IMR-90 (cell line): ENCODE measurements around the gene PODXL. TPM values are rescaled to one million over a fixed set of nuclear protein-coding genes. Genes with fewer than 3 reads are reported as not detected.

Source experiments
- ATAC-seq: fragments of 200-7000 bp; cut with Tn5 transposase; 2 replicates; pipeline ENCODE4 v1.9.1; 2020; ENCODE audit warnings: low read depth, mild to moderate bottlenecking, moderate library complexity
- BruUV-seq: library from RNA; stranded (reverse); fragments of 400-500 nt; replicated peaks from 2 replicates; lab custom pipeline; 2021; lab: Mats Ljungman, UMichigan
- CTCF ChIA-PET: fragments of 300-600 bp; formaldehyde crosslinking; extraction: SDS; loops from one replicate; lab custom pipeline; 2021; ENCODE audit warnings: antibody characterized with exemption; lab: Yijun Ruan, JAX
- POLR2A ChIA-PET: fragments of 300-600 bp; sonication (Branson Sonifier 250); formaldehyde crosslinking; loops from one replicate; lab custom pipeline; 2022; ENCODE audit warnings: antibody characterized with exemption; ENCODE audit not compliant: unreplicated experiment; lab: Charles Lee
- DNase-seq: peaks from one replicate; pipeline ENCODE4 v3.0.0; 2013
- H2AFZ ChIP-seq: replicated peaks from 2 replicates; pipeline ENCODE3; 2013; ENCODE audit warnings: low read length, mild to moderate bottlenecking; ENCODE audit not compliant: poor library complexity
- H2AK5ac ChIP-seq: 2 replicates; pipeline ENCODE4 v1.6.1; 2013; ENCODE audit warnings: low read depth, low read length, inconsistent platforms
- H2AK9ac ChIP-seq: replicated peaks from 2 replicates; pipeline ENCODE3; 2013; ENCODE audit warnings: mild to moderate bottlenecking, low read depth, low read length, moderate library complexity; ENCODE audit not compliant: poor library complexity
- H2BK120ac ChIP-seq: 2 replicates; pipeline ENCODE4 v1.6.1; 2013; ENCODE audit warnings: low read depth, low read length, inconsistent platforms
- H2BK15ac ChIP-seq: 3 replicates; pipeline ENCODE4 v1.6.1; 2013; ENCODE audit warnings: low read depth, low read length, inconsistent platforms
- H2BK20ac ChIP-seq: 2 replicates; pipeline ENCODE4 v1.6.1; 2013; ENCODE audit warnings: low read depth, mild to moderate bottlenecking, inconsistent platforms, low read length, moderate library complexity
- H2BK5ac ChIP-seq: 2 replicates; pipeline ENCODE4 v1.6.1; 2013; ENCODE audit warnings: mild to moderate bottlenecking, low read depth, low read length, inconsistent platforms; ENCODE audit not compliant: poor library complexity, severe bottlenecking
- H3K14ac ChIP-seq: replicated peaks from 2 replicates; pipeline ENCODE4 v1.6.1; 2013; ENCODE audit warnings: low read depth, low read length, inconsistent platforms
- H3K18ac ChIP-seq: 2 replicates; pipeline ENCODE4 v1.6.1; 2013; ENCODE audit warnings: low read depth, low read length, control low read depth
- H3K23ac ChIP-seq: 2 replicates; pipeline ENCODE4 v1.6.1; 2013; ENCODE audit warnings: low read depth, low read length, inconsistent platforms
- H3K27ac ChIP-seq: 2 replicates; pipeline ENCODE4 v1.5.1; 2013; ENCODE audit warnings: mild to moderate bottlenecking, control low read depth, low read length; ENCODE audit not compliant: insufficient read depth
- H3K27me3 ChIP-seq: 2 replicates; pipeline ENCODE4 v1.6.1; 2013; ENCODE audit warnings: low read length; ENCODE audit not compliant: control insufficient read depth, insufficient read depth
- H3K36me3 ChIP-seq: 2 replicates; pipeline ENCODE4 v1.6.1; 2013; ENCODE audit warnings: low read length, mixed read lengths; ENCODE audit not compliant: control insufficient read depth, insufficient read depth
- H3K4ac ChIP-seq: 2 replicates; pipeline ENCODE4 v1.6.1; 2013; ENCODE audit warnings: low read depth, low read length, inconsistent platforms
- H3K4me1 ChIP-seq: 2 replicates; pipeline ENCODE4 v1.6.1; 2013; ENCODE audit warnings: low read length, mixed read lengths; ENCODE audit not compliant: control insufficient read depth, insufficient read depth
- H3K4me2 ChIP-seq: 2 replicates; pipeline ENCODE4 v1.6.1; 2013; ENCODE audit warnings: low read depth, mild to moderate bottlenecking, control low read depth, low read length, moderate library complexity
- H3K4me3 ChIP-seq: 2 replicates; pipeline ENCODE4 v1.5.1; 2013; ENCODE audit warnings: low read depth, mild to moderate bottlenecking, control low read depth, low read length, moderate library complexity; ENCODE audit not compliant: insufficient read depth
- H3K56ac ChIP-seq: 2 replicates; pipeline ENCODE4 v1.6.1; 2013; ENCODE audit warnings: low read length, inconsistent platforms; ENCODE audit not compliant: insufficient read depth; ENCODE audit errors: extremely low read depth
- H3K79me1 ChIP-seq, 2 experiments: 2 replicates each; pipeline ENCODE4 v1.6.1; 2013; ENCODE audit warnings: low read length in 2 of 2, inconsistent platforms in 1 of 2, low read depth in 1 of 2
- H3K9ac ChIP-seq: 2 replicates; pipeline ENCODE4 v1.6.1; 2013; ENCODE audit warnings: low read depth, low read length, control low read depth
- H3K9me1 ChIP-seq: 2 replicates; pipeline ENCODE4 v1.6.1; 2013; ENCODE audit warnings: low read length, inconsistent platforms; ENCODE audit not compliant: insufficient read depth
- H3K9me3 ChIP-seq: 2 replicates; pipeline ENCODE4 v1.6.1; 2013; ENCODE audit warnings: low read length; ENCODE audit not compliant: control insufficient read depth, insufficient read depth
- H4K20me1 ChIP-seq: 2 replicates; pipeline ENCODE4 v1.6.1; 2013; ENCODE audit warnings: low read length, inconsistent platforms; ENCODE audit not compliant: insufficient read depth
- H4K5ac ChIP-seq: 2 replicates; pipeline ENCODE4 v1.6.1; 2013; ENCODE audit warnings: mild to moderate bottlenecking, low read depth, low read length, control low read depth
- H4K8ac ChIP-seq, 2 experiments: 2 replicates each; pipeline ENCODE4 v1.6.1; 2013; ENCODE audit warnings: low read depth in 2 of 2, low read length in 2 of 2, control low read depth in 1 of 2, inconsistent platforms in 1 of 2
- H4K91ac ChIP-seq: 2 replicates; pipeline ENCODE4 v1.6.1; 2013; ENCODE audit warnings: low read depth, low read length, inconsistent platforms; ENCODE audit not compliant: insufficient read depth
- BHLHE40 ChIP-seq: fragments of 150-350 bp; IDR thresholded peaks from 2 replicates; pipeline ENCODE4 v1.6.1; 2016; ENCODE audit warnings: mild to moderate bottlenecking, low read depth, low read length
- CEBPB ChIP-seq: IDR thresholded peaks from 2 replicates; pipeline ENCODE4 v1.6.1; 2012; ENCODE audit warnings: low read depth, low read length, improper control_type of control experiment
- CHD1 ChIP-seq: IDR thresholded peaks from 2 replicates; pipeline ENCODE4 v1.6.1; 2012; ENCODE audit warnings: low read depth, low read length, improper control_type of control experiment
- CTCF ChIP-seq: conservative IDR thresholded peaks from 2 replicates; pipeline ENCODE4 v1.5.1; 2012; ENCODE audit warnings: mild to moderate bottlenecking, low read depth, low read length, improper control_type of control experiment
- ELK1 ChIP-seq: fragments of 150-350 bp; IDR thresholded peaks from 2 replicates; pipeline ENCODE4 v1.6.1; 2016; ENCODE audit warnings: low read depth, mild to moderate bottlenecking, low read length, moderate library complexity, borderline replicate concordance
- FOS ChIP-seq: fragments of 150-350 bp; IDR thresholded peaks from 2 replicates; pipeline ENCODE4 v1.6.1; 2016; ENCODE audit warnings: low read depth, low read length
- MAFK ChIP-seq: IDR thresholded peaks from 2 replicates; pipeline ENCODE4 v1.6.1; 2012; ENCODE audit warnings: low read depth, low read length, improper control_type of control experiment
- MAZ ChIP-seq: IDR thresholded peaks from 2 replicates; pipeline ENCODE4 v1.6.1; 2012; ENCODE audit warnings: low read depth, mild to moderate bottlenecking, low read length, improper control_type of control experiment, moderate library complexity, borderline replicate concordance
- MXI1 ChIP-seq: IDR thresholded peaks from 2 replicates; pipeline ENCODE4 v1.6.1; 2012; ENCODE audit warnings: low read depth, mild to moderate bottlenecking, low read length, moderate library complexity, borderline replicate concordance
- NFE2L2 ChIP-seq: fragments of 150-350 bp; IDR thresholded peaks from 2 replicates; pipeline ENCODE4 v1.6.1; 2016; ENCODE audit warnings: low read depth, mild to moderate bottlenecking, low read length
- POLR2A ChIP-seq: IDR thresholded peaks from 2 replicates; pipeline ENCODE4 v1.6.1; 2012; ENCODE audit warnings: mild to moderate bottlenecking, low read depth, low read length
- RAD21 ChIP-seq: IDR thresholded peaks from 2 replicates; pipeline ENCODE4 v1.6.1; 2012; ENCODE audit warnings: low read length, improper control_type of control experiment
- RCOR1 ChIP-seq: IDR thresholded peaks from 2 replicates; pipeline ENCODE4 v1.6.1; 2012; ENCODE audit warnings: mild to moderate bottlenecking, low read length, improper control_type of control experiment; ENCODE audit not compliant: insufficient replicate concordance
- RFX5 ChIP-seq: IDR thresholded peaks from 2 replicates; pipeline ENCODE4 v1.8.0; 2012; ENCODE audit warnings: low read depth, mild to moderate bottlenecking, low read length, moderate library complexity
- SMC3 ChIP-seq: fragments of 150-350 bp; IDR thresholded peaks from 2 replicates; pipeline ENCODE4 v1.6.1; 2016; ENCODE audit warnings: low read depth, mild to moderate bottlenecking, antibody characterized with exemption, low read length, moderate library complexity
- USF2 ChIP-seq: fragments of 150-350 bp; IDR thresholded peaks from 2 replicates; pipeline ENCODE4 v1.6.1; 2017; ENCODE audit warnings: mild to moderate bottlenecking, antibody characterized with exemption, low read length, low read depth
- WGBS, 2 experiments: methylation state at CpG; one replicate each; pipeline versions ENCODE4 v1.1.5 to v1.1.7; 2013; ENCODE audit warnings: missing lambda C conversion rate in 2 of 2; ENCODE audit not compliant: insufficient read length in 1 of 2; ENCODE audit errors: extremely low coverage in 2 of 2; 5-methylcytosine and 5-hydroxymethylcytosine counted together
- dilution Hi-C: fragments of 300-500 bp; cut with HindIII; formaldehyde crosslinking; loops from one replicate; pipeline ENCODE4 v1.14.3; 2018; ENCODE audit warnings: low sequenced_read_pairs; ENCODE audit not compliant: unreplicated experiment
- in situ Hi-C: fragments of 300-500 bp; cut with MboI; formaldehyde crosslinking; loops from 3 replicates; pipeline ENCODE4 v1.14.3; 2019; ENCODE audit warnings: low sequenced_read_pairs, inconsistent platforms, mixed read lengths
- intact Hi-C: fragments of 100-400 bp; cut with micrococcal nuclease; formaldehyde crosslinking; loops from 2 replicates; pipeline ENCODE4 v1.10.0; 2022
- polyA plus RNA-seq, 3 experiments: library from polyadenylated mRNA; depleted of rRNA; stranded (reverse); fragments of >200 nt; gene quantifications; 2 replicates each; pipeline ENCODE4 v1.2.3, GENCODE V29; 2012; ENCODE audit warnings: low replicate concordance in 1 of 3
- total RNA-seq: library from RNA; depleted of rRNA; stranded (reverse); fragments of >200 nt; gene quantifications from 2 replicates; pipeline ENCODE4 v1.2.3, GENCODE V29; 2012

Gene PODXL
- total and polyA plus RNA-seq, 2 of the 4 experiments (the other 2 are of a cell fraction): 1.3 to 3.8 TPM

GRCh38 chr7:131578602-131579001, 22.2 kb upstream of the PODXL start:
- no TSS peak for BruUV-seq
- no peaks in the 10 kb centered on the region for H3K79me1 ChIP-seq
- no peaks in the 10 kb centered on the region for H3K4me1 ChIP-seq
- no peak overlapping the region for H2AK9ac ChIP-seq
- H2BK15ac ChIP-seq: no peak overlapping the region
- no peak for ATAC-seq
- H2BK120ac ChIP-seq: no peak overlapping the region
- no peaks in the 10 kb centered on the region for H4K20me1 ChIP-seq
- TF ChIP-seq CEBPB (no peak), POLR2A (no peak), SMC3 (no peak), USF2 (no peak), CTCF (no peak), CHD1 (no peak), RAD21 (no peak), NFE2L2 (no peak), RFX5 (no peak), FOS (no peak), MAFK (no peak), MAZ (no peak), BHLHE40 (no peak), RCOR1 (no peak), ELK1 (no peak), MXI1 (no peak)
- H3K27ac ChIP-seq: no peak overlapping the region
- no peak overlapping the region for H4K5ac ChIP-seq
- no peaks in the 10 kb centered on the region for H3K9me1 ChIP-seq
- no peak overlapping the region for H3K4ac ChIP-seq
- no peak overlapping the region for H2AK5ac ChIP-seq
- WGBS, 2 experiments: 73% methylated on average over 2 of the region's 3 CpGs; no CpG with 5 or more reads in 1 of the 2 experiments
- H3K23ac ChIP-seq: no peak overlapping the region
- H3K14ac ChIP-seq: no peak overlapping the region
- H2BK5ac ChIP-seq: no peak overlapping the region
- H2BK20ac ChIP-seq: no peak overlapping the region
- peaks cover 3% of the 10 kb centered on the region; the same call in 1 of the 2 replicates for H3K27me3 ChIP-seq
- CTCF ChIA-PET: no interaction called here
- H3K4me3 ChIP-seq: no peak overlapping the region
- no peak overlapping the region for H4K91ac ChIP-seq
- in situ Hi-C loops (no loop called here), intact Hi-C loops (no loop called here), dilution Hi-C loops (no loop called here)
- H3K9ac ChIP-seq: no peak overlapping the region
- no peak overlapping the region for H3K4me2 ChIP-seq
- H3K18ac ChIP-seq: no peak overlapping the region
- POLR2A ChIA-PET: no interaction called here
- no peak overlapping the region for H3K56ac ChIP-seq
- no peak overlapping the region for H2AFZ ChIP-seq
- no peaks in the 10 kb centered on the region for H3K9me3 ChIP-seq
- no peak overlapping the region for H4K8ac ChIP-seq
- no peak for DNase-seq
- H3K36me3 ChIP-seq: no peaks in the 10 kb centered on the region
